OCI-LY7 (cell line): ENCODE measurements around the gene FHIT. TPM values are rescaled to one million over a fixed set of nuclear protein-coding genes. Genes with fewer than 3 reads are reported as not detected.

ENCODE experiments used
- BruUV-seq: library from RNA; stranded (reverse); fragments of 400-500 nt; replicated peaks from 2 replicates; lab custom pipeline; 2021; lab: Mats Ljungman, UMichigan
- CTCF ChIA-PET: fragments of 300-600 bp; sonication (Branson Sonifier 250); formaldehyde crosslinking; loops from one replicate; lab custom pipeline; 2022; ENCODE audit warnings: antibody characterized with exemption; ENCODE audit not compliant: unreplicated experiment; lab: Charles Lee
- POLR2A ChIA-PET: fragments of 300-600 bp; sonication (Branson Sonifier 250); formaldehyde crosslinking; loops from one replicate; lab custom pipeline; 2022; ENCODE audit warnings: antibody characterized with exemption; lab: Charles Lee
- DNase-seq: peaks from one replicate; pipeline ENCODE4 v3.0.0-alpha.2; 2015; ENCODE audit warnings: low spot score
- H2AFZ ChIP-seq: fragments of 200-600 bp; sonication (generic), shearing (Covaris generic); 2 replicates; pipeline ENCODE4 v1.6.1; 2014; ENCODE audit warnings: mild to moderate bottlenecking, antibody characterized with exemption, low read length, moderate library complexity
- H3K27ac ChIP-seq: fragments of 200-600 bp; sonication (generic); 2 replicates; pipeline ENCODE4 v1.5.1; 2014; ENCODE audit warnings: mixed run types, low read depth, mild to moderate bottlenecking, moderate library complexity, low read length, inconsistent platforms; ENCODE audit not compliant: poor library complexity, severe bottlenecking
- H3K36me3 ChIP-seq: fragments of 200-600 bp; sonication (generic); 2 replicates; pipeline ENCODE4 v1.6.1; 2014; ENCODE audit warnings: mild to moderate bottlenecking, antibody characterized with exemption, low read length, moderate library complexity, mixed read lengths; ENCODE audit not compliant: insufficient read depth
- H3K4me1 ChIP-seq: fragments of 200-600 bp; sonication (generic); 2 replicates; pipeline ENCODE4 v1.5.1; 2014; ENCODE audit warnings: mild to moderate bottlenecking, low read length; ENCODE audit not compliant: insufficient read depth, poor library complexity, severe bottlenecking
- H3K4me2 ChIP-seq: fragments of 200-600 bp; sonication (generic); 2 replicates; pipeline ENCODE4 v1.6.1; 2014; ENCODE audit warnings: mild to moderate bottlenecking, low read length
- H3K4me3 ChIP-seq: fragments of 200-600 bp; sonication (generic); 2 replicates; pipeline ENCODE4 v1.5.1; 2014; ENCODE audit warnings: mild to moderate bottlenecking, low read depth, low read length; ENCODE audit not compliant: poor library complexity, severe bottlenecking
- H3K79me2 ChIP-seq: fragments of 200-600 bp; sonication (generic); 2 replicates; pipeline ENCODE4 v1.6.1; 2016; ENCODE audit warnings: low read depth, mild to moderate bottlenecking, low read length, moderate library complexity, mixed read lengths; ENCODE audit not compliant: insufficient read depth
- H3K9me2 ChIP-seq: fragments of 200-600 bp; sonication (generic); 2 replicates; pipeline ENCODE4 v1.6.1; 2016; ENCODE audit warnings: mild to moderate bottlenecking, low read length, mixed read lengths; ENCODE audit not compliant: insufficient read depth
- H3K9me3 ChIP-seq: fragments of 200-600 bp; sonication (generic); 2 replicates; pipeline ENCODE4 v1.6.1; 2014; ENCODE audit warnings: mild to moderate bottlenecking, mixed run types, low read length, mixed read lengths
- H4K20me1 ChIP-seq: fragments of 200-600 bp; sonication (generic); 2 replicates; pipeline ENCODE4 v1.6.1; 2014; ENCODE audit warnings: mild to moderate bottlenecking, antibody characterized with exemption, low read length, moderate library complexity, mixed read lengths; ENCODE audit not compliant: insufficient read depth
- EZH2phosphoT487 ChIP-seq: fragments of 200-600 bp; sonication (generic); IDR thresholded peaks from 2 replicates; pipeline ENCODE4 v1.6.1; 2018; ENCODE audit warnings: low read depth, borderline replicate concordance, mild to moderate bottlenecking, mixed run types, antibody characterized with exemption, low read length, moderate library complexity, mixed read lengths
- intact Hi-C: fragments of 100-400 bp; cut with micrococcal nuclease; formaldehyde crosslinking; loops from one replicate; pipeline ENCODE4 v1.10.0; 2022; ENCODE audit not compliant: unreplicated experiment
- total RNA-seq, 2 experiments: library from RNA; depleted of rRNA in 1 of 2; stranded (reverse); fragments of >200 nt in 1 of 2; shearing (Covaris generic) in 1 of 2; gene quantifications; 2 replicates each; pipeline ENCODE4 v1.2.3, GENCODE V29; 2014 to 2022
- TF ChIP-seq, protein P1 (sequence below): fragments of 200-600 bp; sonication (generic); conservative IDR thresholded peaks from 2 replicates; pipeline ENCODE4 v1.5.1; 2014; ENCODE audit warnings: mild to moderate bottlenecking, antibody characterized with exemption, low read length, moderate library complexity, mixed read lengths

Gene FHIT
- total RNA-seq, 2 experiments from 2014 or later, result 5.0 to 10.9 TPM

DNA sequence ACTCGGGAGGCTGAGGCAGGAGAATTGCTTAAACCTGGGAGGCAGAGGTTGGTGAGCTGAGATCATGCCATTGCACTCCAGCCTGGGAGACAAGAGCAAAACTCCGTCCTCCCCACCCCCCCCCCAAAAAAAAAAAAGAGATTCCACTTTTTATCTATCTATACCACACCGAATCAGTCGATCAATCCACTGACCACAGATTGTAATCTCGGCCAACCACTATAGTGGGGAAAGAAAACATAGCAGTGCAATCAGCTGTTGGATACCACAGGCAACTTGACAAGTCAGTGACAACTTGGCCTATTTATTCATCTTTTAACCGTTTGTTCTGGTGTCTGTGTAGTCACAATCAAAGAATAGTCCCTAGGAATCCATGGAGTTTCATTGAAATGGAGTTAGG lies 299.2 kb downstream of the FHIT start:
- TF ChIP-seq, protein P1, sequence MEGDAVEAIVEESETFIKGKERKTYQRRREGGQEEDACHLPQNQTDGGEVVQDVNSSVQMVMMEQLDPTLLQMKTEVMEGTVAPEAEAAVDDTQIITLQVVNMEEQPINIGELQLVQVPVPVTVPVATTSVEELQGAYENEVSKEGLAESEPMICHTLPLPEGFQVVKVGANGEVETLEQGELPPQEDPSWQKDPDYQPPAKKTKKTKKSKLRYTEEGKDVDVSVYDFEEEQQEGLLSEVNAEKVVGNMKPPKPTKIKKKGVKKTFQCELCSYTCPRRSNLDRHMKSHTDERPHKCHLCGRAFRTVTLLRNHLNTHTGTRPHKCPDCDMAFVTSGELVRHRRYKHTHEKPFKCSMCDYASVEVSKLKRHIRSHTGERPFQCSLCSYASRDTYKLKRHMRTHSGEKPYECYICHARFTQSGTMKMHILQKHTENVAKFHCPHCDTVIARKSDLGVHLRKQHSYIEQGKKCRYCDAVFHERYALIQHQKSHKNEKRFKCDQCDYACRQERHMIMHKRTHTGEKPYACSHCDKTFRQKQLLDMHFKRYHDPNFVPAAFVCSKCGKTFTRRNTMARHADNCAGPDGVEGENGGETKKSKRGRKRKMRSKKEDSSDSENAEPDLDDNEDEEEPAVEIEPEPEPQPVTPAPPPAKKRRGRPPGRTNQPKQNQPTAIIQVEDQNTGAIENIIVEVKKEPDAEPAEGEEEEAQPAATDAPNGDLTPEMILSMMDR, result no peak
- no peak for TF ChIP-seq EZH2phosphoT487

DNA sequence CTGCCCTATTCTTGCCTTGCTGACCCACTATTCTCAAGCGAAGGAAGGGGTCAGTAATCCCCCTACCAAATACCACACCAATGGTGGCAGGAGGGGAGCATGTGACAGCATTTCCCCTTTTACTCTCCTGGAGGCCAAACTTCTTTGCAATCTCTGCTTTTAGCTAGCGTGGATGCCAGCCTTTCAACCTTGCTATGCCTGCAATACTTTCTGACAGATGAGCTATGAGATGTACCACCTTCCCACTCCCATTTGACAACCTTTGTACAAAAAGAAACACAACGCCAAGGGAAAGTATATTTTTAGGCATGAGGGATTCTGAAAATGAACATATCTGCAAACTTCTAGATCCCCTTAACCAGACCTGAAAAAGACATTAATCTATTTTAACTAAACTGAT lies 302.1 kb downstream of the FHIT start:
- Histone ChIP-seq H3K27ac (no peak overlapping the region), H3K4me2 (no peak overlapping the region), H3K79me2 (no peaks in the 10 kb centered on the region), H2AFZ (no peak overlapping the region), H3K9me2 (no peaks in the 10 kb centered on the region), H3K36me3 (no peaks in the 10 kb centered on the region), H3K4me3 (no peak overlapping the region), H4K20me1 (no peaks in the 10 kb centered on the region), H3K9me3 (no peaks in the 10 kb centered on the region), H3K4me1 (no peaks in the 10 kb centered on the region)
- ChIA-PET CTCF (no interaction called here), POLR2A (no interaction called here)
- no TSS peak for BruUV-seq
- intact Hi-C loops, result no loop called here
- TF ChIP-seq, protein P1, result no peak
- TF ChIP-seq EZH2phosphoT487, result no peak
- no peak for DNase-seq

More for the DNA sequence above, 299.2 kb downstream of the FHIT start:
- no peaks in the 10 kb centered on the region for H3K79me2 ChIP-seq
- intact Hi-C loops, result no loop called here
- H3K4me3 ChIP-seq, result no peak overlapping the region
- no peaks in the 10 kb centered on the region for H3K4me1 ChIP-seq
- no peaks in the 10 kb centered on the region for H3K9me2 ChIP-seq
- DNase-seq, result no peak
- H4K20me1 ChIP-seq, result no peaks in the 10 kb centered on the region
- CTCF ChIA-PET, result no interaction called here
- no peaks in the 10 kb centered on the region for H3K36me3 ChIP-seq
- no peak overlapping the region for H3K27ac ChIP-seq
- H2AFZ ChIP-seq, result no peak overlapping the region
- H3K4me2 ChIP-seq, result no peak overlapping the region
- POLR2A ChIA-PET, result no interaction called here
- H3K9me3 ChIP-seq, result no peaks in the 10 kb centered on the region
- no TSS peak for BruUV-seq

DNA sequence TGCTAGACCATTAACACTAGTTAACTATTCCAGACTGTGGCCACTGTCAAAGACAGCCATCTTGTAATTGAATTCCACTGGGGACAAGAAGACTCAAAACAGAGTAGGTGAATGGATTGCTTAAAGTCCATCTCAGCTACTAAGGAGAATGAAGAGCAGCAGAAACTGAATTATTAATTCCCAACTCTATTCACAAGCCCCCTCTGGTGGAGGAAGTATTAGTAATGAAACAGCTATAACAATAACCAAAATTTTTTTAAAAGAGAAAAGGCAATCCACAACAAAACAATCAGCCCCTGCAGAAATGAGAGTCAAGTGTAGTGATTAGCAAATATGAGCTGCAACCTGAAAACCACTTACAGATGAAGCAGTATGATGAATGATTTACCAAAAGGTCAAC lies 302.8 kb downstream of the FHIT start:
- no peaks in the 10 kb centered on the region for H4K20me1 ChIP-seq
- H3K9me3 ChIP-seq, result no peaks in the 10 kb centered on the region
- H3K4me1 ChIP-seq, result no peaks in the 10 kb centered on the region
- TF ChIP-seq, protein P1, result peak; percentile 40; the same call in 1 of the 2 replicates
- no peak for TF ChIP-seq EZH2phosphoT487
- no TSS peak for BruUV-seq
- H3K9me2 ChIP-seq, result no peaks in the 10 kb centered on the region
- CTCF ChIA-PET, result no interaction called here
- POLR2A ChIA-PET, result no interaction called here
- no peak overlapping the region for H3K4me3 ChIP-seq
- no peak overlapping the region for H3K27ac ChIP-seq
- no peak overlapping the region for H2AFZ ChIP-seq
- intact Hi-C loops, result no loop called here
- H3K4me2 ChIP-seq, result no peak overlapping the region
- no peaks in the 10 kb centered on the region for H3K79me2 ChIP-seq
- no peaks in the 10 kb centered on the region for H3K36me3 ChIP-seq
- DNase-seq, result no peak
